ENCODE data around the gene CHPT1. TPM values are rescaled to one million over a fixed set of nuclear protein-coding genes. Genes with fewer than 3 reads are reported as not detected.

The CHPT1 gene
- total RNA-seq, 2 experiments from 2014 or later = 17.0 to 17.3 TPM

Other genes with a start within 250 kb of the CHPT1 start
- gene SPIC, start 222.3 kb upstream of the CHPT1 start, total RNA-seq = not detected
- not detected for gene MYBPC1, start 102.7 kb upstream of the CHPT1 start, total RNA-seq
- gene SYCP3, start 41.8 kb downstream of the CHPT1 start, total RNA-seq = under 1 TPM; 0.28 to 0.30 TPM
- gene GNPTAB, start 133.3 kb downstream of the CHPT1 start, total RNA-seq = 10 to 100 TPM; 55.0 to 57.5 TPM
- 1 to 10 TPM; 4.0 TPM for gene DRAM1, start 179.9 kb downstream of the CHPT1 start, total RNA-seq

Data from activated CD4-positive, alpha-beta memory T cell treated with anti-CD3 and anti-CD28 coated beads, Interleukin-2, amount 10 ng/mL, durations not matched to agents 7 days and 5 days (primary cell).